HG03139 (cell line): ENCODE measurements around the gene SLC52A1.

Experiments
- ATAC-seq: cut with Tn5 transposase; IDR thresholded peaks from one replicate; pipeline ENCODE4 v1.9.1; 2021; ENCODE audit not compliant: unreplicated experiment

The SLC52A1 gene

DNA sequence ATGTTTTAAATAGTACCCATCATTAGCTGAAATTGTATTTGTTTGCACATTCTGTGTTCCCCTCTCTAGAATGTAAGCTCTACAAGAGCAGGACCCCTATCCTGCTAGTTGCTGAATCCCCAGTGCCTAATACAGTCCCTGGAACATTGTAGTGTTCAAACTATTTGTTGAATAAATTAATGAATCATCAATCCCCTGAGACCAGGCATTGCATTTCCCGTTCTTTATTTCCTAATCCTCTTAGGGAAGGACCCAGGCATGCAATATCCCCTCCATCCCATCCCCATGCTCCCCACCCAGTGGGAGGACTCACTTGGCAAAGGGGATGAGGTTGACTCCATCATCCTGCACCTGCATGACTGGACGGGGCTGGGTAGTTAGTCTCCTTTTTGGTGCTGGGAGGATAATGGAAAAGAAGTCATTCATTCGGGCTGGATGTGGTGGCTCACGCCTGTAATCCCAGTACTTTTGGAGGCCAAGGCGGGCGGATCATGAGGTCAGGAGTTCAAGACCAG lies 41.1 kb downstream of the SLC52A1 start:
- no peak for ATAC-seq

- ATAC-seq = no peak
These were observed 47.3 kb downstream of the SLC52A1 start for GRCh38 chr17:4987767-4988567.

- peak; percentile 57 for ATAC-seq
These were observed 48.1 kb downstream of the SLC52A1 start, which contains the start of gene CAMTA2 for GRCh38 chr17:4986951-4987766. TSS of gene CAMTA2 (minus strand) at chr17:4987675. CDS start at chr17:4986222, 1,453 bp downstream.

DNA sequence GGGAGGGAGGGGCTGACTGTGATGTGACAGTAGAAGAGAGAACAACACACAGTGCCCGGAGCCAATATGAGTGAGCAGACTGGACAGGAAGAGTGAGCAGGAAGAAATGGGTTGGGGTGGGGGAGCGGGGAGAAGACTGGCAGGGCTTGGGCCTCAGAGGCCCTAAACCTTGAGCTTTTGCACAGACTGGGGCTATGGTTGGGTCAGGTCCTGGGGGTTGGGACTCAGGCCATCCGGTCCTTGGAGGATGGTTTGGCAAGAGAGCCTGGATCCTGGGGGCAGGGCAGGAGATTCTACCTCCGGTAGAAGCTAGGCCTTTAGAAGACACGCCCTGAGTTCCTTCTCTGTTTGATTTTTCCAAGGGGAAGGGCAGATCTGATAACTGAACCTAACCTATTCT lies 48.8 kb downstream of the SLC52A1 start:
- ATAC-seq = no peak
